LNCaP clone FGC (cell line): ENCODE data around the gene TRPV3.

Experiments
- DNase-seq: peaks from one replicate; pipeline ENCODE4 v3.0.0-alpha.2; 2011; ENCODE audit warnings: low read depth
- H3K4me3 ChIP-seq: 2 replicates; pipeline ENCODE4 v1.5.1; 2011; ENCODE audit warnings: mild to moderate bottlenecking, low read depth, low read length, control low read depth
- TF ChIP-seq, protein P1 (sequence below): IDR thresholded peaks from 2 replicates; pipeline ENCODE4 v1.5.1; 2012; ENCODE audit warnings: mild to moderate bottlenecking; ENCODE audit not compliant: control insufficient read depth, insufficient read depth; ENCODE audit errors: extremely low read depth

The TRPV3 gene

DNA sequence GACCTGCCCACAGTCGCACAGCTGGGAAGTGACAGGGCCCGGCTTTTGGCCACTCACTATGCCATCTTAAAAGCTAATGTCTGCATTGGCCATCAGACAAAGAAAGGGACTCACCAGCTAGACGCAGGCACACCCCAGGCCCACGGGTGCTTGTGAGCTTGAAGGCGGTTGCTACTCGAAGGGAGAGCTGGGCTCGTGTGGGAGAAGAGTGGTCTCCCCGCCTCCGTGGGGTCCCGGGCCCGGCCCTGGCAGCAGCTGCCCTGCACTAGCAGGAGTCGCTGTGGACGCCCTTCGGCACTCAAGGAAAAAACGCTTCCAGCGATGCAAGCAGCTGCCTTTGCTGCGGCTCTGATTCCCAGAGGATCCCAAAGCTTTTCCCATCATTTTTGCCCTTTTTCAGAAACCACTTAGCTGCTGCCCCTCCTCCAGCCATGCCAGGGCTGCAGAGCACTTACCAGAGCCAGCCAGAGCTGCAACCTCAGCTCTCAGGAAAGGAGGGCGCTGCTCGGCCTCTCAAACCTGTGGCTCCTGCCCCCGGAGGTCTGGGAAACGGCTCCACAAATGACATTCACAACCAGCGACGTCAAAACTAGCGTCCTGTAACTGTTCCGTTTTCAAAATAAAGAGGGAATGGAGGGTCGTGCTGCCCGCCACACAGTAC lies 39.3 kb upstream of the TRPV3 start:
- TF ChIP-seq, protein P1, sequence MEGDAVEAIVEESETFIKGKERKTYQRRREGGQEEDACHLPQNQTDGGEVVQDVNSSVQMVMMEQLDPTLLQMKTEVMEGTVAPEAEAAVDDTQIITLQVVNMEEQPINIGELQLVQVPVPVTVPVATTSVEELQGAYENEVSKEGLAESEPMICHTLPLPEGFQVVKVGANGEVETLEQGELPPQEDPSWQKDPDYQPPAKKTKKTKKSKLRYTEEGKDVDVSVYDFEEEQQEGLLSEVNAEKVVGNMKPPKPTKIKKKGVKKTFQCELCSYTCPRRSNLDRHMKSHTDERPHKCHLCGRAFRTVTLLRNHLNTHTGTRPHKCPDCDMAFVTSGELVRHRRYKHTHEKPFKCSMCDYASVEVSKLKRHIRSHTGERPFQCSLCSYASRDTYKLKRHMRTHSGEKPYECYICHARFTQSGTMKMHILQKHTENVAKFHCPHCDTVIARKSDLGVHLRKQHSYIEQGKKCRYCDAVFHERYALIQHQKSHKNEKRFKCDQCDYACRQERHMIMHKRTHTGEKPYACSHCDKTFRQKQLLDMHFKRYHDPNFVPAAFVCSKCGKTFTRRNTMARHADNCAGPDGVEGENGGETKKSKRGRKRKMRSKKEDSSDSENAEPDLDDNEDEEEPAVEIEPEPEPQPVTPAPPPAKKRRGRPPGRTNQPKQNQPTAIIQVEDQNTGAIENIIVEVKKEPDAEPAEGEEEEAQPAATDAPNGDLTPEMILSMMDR, result no peak
- no peak for DNase-seq
- no peak overlapping the region for H3K4me3 ChIP-seq

DNA sequence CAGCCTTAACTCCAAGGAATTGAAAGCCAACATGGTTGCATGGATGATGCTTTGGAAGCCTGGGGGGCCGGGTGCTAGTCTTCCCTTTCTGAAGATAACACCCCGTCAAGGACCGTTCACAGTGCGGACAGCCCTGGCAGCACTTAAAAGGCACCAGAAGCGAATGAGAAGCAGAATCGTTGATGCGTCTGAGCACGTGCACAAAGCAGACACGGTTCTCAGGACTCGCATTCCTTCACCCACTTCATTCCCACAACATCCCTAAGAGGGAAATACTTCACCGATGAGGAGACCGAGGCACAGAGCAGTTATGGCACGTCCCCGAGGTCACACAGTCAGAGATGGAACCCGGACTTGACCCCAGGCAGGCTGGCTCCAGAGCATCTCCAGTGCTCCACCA lies 37.4 kb upstream of the TRPV3 start:
- H3K4me3 ChIP-seq, result no peak overlapping the region
- DNase-seq, result no peak
- TF ChIP-seq, protein P1, result no peak

DNA sequence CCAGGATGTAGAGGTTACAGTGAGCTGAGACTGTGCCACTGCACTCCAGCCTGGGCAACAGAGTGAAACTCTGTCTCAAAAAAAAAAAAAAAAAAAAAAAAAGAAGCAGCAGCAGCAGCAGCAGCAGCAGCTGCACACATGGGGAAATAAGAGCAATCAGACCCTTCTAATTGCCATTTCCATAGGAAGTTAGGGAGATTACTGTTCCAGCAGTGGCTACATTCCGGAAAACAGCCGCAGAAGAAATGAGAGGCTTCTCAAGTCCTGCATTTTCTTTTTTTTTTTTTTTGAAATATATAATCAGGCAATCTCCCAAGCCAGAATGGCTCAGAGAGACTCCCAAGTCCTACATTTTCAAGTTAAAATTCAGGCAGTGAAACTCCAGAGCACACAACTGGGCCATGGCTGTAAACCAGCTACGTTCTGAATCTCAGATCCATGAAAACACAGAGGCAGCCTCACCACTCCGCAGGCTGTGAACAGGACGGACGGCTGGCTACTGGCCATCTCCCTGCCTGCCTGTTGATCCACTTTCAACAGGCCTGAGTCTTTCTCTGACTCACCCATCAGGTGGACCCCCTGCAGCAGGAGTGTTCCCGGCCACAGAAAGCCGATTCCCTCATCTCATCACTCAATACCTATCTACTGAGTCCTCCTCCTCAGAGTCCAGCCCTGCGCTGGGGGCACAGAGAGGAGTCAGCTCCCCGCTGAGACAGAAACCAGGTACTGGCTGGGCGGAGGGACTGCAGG lies 36.6 kb upstream of the TRPV3 start:
- TF ChIP-seq, protein P1, result no peak
- DNase-seq, result no peak
- no peak overlapping the region for H3K4me3 ChIP-seq

DNA sequence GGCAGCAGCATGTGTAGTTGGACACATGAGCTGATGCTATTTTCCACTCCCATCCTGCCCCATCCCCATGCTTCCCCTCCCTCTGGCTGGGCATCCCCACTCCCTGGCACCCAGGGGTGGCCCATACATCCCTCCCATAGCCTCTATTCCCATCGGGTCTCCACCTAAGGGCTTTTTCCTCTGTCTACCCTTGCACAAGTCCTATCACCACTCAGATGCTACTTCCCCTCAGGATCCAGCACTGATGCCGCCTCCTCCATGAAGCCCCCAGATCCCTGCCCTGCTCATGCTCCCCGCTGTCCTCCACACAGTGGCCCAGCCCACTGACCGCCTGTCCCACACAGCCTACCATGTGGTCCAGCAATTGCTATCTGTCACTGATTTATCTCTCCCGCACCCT lies 35.8 kb upstream of the TRPV3 start:
- H3K4me3 ChIP-seq, result no peak overlapping the region
- no peak for DNase-seq
- TF ChIP-seq, protein P1, result no peak

DNA sequence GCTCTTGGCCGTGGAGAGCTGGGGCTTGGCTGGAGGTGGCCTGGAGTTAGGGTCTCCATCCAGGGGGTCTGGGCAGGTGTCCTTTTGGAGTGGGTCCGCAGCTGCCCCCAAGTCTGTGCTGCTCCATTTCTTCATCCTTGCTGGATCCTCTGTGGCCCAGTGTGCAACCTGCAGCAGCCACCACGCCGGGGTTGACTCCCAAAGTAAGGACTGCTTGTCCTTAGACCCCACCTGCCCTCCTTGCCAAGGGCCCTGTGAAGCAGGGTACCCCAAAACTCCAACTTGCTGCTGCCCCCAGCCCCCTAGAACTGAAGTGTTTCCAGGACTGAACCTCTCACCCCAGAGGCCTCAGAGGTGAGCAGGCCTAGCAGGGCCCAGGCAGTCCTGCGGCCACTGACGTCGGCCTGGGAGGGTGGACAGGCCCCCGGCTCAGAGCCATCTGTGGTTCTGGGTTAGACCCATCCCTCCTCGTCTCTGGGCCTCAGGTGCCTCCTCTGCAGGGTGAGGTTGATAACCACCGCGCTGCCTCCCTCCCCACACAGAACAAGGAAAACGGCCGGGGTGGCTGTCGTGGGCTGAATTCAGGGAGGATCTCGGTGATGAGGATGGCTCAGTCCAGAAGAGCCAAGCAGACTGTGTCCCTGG lies 34.7 kb upstream of the TRPV3 start:
- DNase-seq, result no peak
- no peak overlapping the region for H3K4me3 ChIP-seq
- TF ChIP-seq, protein P1, result no peak

DNA sequence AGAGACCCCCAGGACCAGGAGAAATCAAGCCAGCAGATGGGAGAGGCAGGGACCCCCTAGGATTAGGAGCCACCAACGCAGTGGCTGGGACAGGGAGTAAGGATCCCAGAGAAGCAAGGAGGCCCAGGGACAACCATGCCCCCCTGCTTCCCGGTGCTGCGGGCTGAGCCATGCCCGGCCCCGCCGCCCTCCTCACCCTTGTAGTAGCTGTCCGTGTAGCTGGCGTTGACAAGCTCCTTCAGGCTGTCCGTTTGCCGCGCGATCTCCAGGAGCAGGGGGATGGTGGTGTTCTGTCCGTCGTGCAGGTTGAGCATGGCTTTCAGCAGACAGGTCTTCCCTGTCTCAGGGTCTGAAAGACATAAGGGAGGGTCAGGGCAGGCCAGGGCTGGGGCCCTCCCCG lies 33.2 kb upstream of the TRPV3 start:
- no peak for DNase-seq

More for the DNA sequence above, 33.2 kb upstream of the TRPV3 start:
- TF ChIP-seq, protein P1, result no peak
- H3K4me3 ChIP-seq, result no peak overlapping the region
